IgD-negative memory B cell (primary cell): ENCODE results near the gene TPSD1. TPM values are rescaled to one million over a fixed set of nuclear protein-coding genes. Genes with fewer than 3 reads are reported as not detected.
"Not testable (repeated sequence)": the region's sequence is repeated elsewhere in the genome, so short reads cannot be mapped to it uniquely, and the experiment has no call there.

ENCODE experiments used
- H3K27ac Mint-ChIP-seq, 3 donors: one replicate each; pipeline ENCODE4 v1.8.0; 2020 to 2022; ENCODE audit warnings: mild to moderate bottlenecking in 3 of 3, mixed read lengths in 3 of 3, moderate library complexity in 1 of 3
- H3K27me3 Mint-ChIP-seq: one replicate; pipeline ENCODE4 v1.8.0; 2021; ENCODE audit warnings: mixed read lengths
- H3K36me3 Mint-ChIP-seq: one replicate; pipeline ENCODE4 v1.8.0; 2020; ENCODE audit warnings: mild to moderate bottlenecking, mixed read lengths
- H3K4me1 Mint-ChIP-seq, 3 donors: one replicate each; pipeline ENCODE4 v1.8.0; 2020 to 2022; ENCODE audit warnings: mixed read lengths in 3 of 3, mild to moderate bottlenecking in 1 of 3
- H3K4me3 Mint-ChIP-seq, 4 donors: one replicate each; pipeline ENCODE4 v1.8.0; 2020 to 2022; ENCODE audit warnings: mild to moderate bottlenecking in 4 of 4, mixed read lengths in 4 of 4, moderate library complexity in 3 of 4
- H3K9me3 Mint-ChIP-seq, 3 donors: one replicate each; pipeline ENCODE4 v1.8.0; 2020 to 2021; ENCODE audit warnings: mixed read lengths in 3 of 3, mild to moderate bottlenecking in 1 of 3
- polyA plus RNA-seq: library from polyadenylated mRNA; unstranded; fragments of 300-500 nt; fragmentation: Illumina TruSeq; gene quantifications from one replicate; pipeline ENCODE4 v1.2.3, GENCODE V29; 2021

TPSD1 gene
- not detected for polyA plus RNA-seq

- not testable (repeated sequence) for H3K36me3 Mint-ChIP-seq, H3K27ac Mint-ChIP-seq, H3K9me3 Mint-ChIP-seq, H3K4me1 Mint-ChIP-seq, H3K4me3 Mint-ChIP-seq
- peaks cover 13% of the 10 kb centered on the region for H3K27me3 Mint-ChIP-seq
Observed at GRCh38 chr16:1255276-1256122, at the start of gene TPSD1. Gene TPSD1 (plus strand): TSS chr16:1256069. CDS start chr16:1256281, 212 bp downstream.

GRCh38 chr16:1206326-1206725 is 49.5 kb upstream of the TPSD1 start:
- H3K4me1 Mint-ChIP-seq: peaks cover 0 to 3% (median 0%) of the 10 kb centered on the region in 3 donors
- H3K9me3 Mint-ChIP-seq: no peaks in the 10 kb centered on the region
- no peak overlapping the region for H3K27ac Mint-ChIP-seq
- no peak overlapping the region for H3K4me3 Mint-ChIP-seq
- no peaks in the 10 kb centered on the region for H3K36me3 Mint-ChIP-seq
- no peaks in the 10 kb centered on the region for H3K27me3 Mint-ChIP-seq

DNA sequence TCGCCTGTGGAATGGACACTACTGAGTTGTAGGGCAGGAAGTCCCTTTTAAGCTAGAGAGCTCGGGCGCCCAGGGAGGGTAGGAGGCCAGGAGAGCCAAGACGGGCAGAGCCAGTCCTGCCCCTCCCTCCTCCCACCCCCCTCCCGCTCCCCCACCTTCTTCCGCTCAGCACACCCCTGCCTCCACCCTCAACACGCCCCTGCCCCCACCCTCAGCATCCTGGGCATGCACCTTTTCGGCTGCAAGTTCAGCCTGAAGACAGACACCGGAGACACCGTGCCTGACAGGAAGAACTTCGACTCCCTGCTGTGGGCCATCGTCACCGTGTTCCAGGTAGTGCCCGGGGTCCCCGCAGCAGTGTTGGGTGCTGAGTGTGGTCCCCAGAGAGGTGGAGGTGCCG is 49.1 kb upstream of the TPSD1 start:
- no peak overlapping the region for H3K4me3 Mint-ChIP-seq
- no peaks in the 10 kb centered on the region for H3K27me3 Mint-ChIP-seq

DNA sequence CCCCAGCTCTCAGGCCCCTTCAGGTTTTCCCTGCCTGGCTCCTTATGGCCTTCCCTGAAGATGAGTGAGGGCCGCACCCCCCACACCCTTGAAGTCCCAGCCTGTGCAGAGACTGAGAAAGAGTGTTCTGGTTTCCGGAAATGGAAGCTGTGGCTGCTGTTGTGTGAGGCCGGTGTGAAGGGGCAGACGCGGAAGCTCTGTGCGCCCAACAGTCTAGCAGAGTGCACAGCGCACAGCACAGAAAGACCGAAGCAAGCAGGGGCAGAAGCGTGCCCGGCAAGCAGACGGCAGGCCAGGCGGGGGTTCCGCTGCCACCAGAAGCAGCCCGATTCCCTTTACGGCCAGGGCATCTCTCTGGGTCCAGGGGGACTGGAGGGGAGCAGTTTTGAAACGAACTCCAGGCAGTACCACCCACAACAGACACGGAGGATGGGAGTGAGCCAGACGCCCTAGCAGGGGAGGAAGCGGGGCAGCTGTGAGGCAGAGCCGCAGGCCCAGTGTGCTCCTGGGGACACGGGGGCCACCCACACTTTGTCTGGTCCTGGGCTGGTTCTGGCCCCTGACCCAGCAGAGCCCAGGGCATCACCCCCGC is 47.5 kb upstream of the TPSD1 start:
- Mint-ChIP-seq H3K9me3 (no peaks in the 10 kb centered on the region), H3K27ac (no peak overlapping the region), H3K27me3 (no peaks in the 10 kb centered on the region), H3K4me3 (no peak overlapping the region), H3K4me1 (peaks cover 0 to 3% (median 0%) of the 10 kb centered on the region in 3 donors), H3K36me3 (no peaks in the 10 kb centered on the region)

More for the DNA sequence above, 49.1 kb upstream of the TPSD1 start:
- H3K27ac Mint-ChIP-seq: no peak overlapping the region
- H3K36me3 Mint-ChIP-seq: no peaks in the 10 kb centered on the region
- peaks cover 0 to 3% (median 0%) of the 10 kb centered on the region in 3 donors for H3K4me1 Mint-ChIP-seq
- H3K9me3 Mint-ChIP-seq: no peaks in the 10 kb centered on the region

DNA sequence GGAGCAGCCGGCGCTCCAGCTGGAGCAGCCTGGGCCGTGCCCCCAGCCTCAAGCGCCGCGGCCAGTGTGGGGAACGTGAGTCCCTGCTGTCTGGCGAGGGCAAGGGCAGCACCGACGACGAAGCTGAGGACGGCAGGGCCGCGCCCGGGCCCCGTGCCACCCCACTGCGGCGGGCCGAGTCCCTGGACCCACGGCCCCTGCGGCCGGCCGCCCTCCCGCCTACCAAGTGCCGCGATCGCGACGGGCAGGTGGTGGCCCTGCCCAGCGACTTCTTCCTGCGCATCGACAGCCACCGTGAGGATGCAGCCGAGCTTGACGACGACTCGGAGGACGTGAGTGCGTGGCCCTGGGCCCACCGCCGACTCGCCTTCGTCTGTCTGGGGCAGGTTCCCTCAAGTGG is 46.8 kb upstream of the TPSD1 start:
- H3K9me3 Mint-ChIP-seq: no peaks in the 10 kb centered on the region
- H3K36me3 Mint-ChIP-seq: no peaks in the 10 kb centered on the region
- no peak overlapping the region for H3K4me3 Mint-ChIP-seq
- no peak overlapping the region for H3K27ac Mint-ChIP-seq
- H3K4me1 Mint-ChIP-seq: peaks cover 0 to 2% (median 0%) of the 10 kb centered on the region in 3 donors
- H3K27me3 Mint-ChIP-seq: no peaks in the 10 kb centered on the region

GRCh38 chr16:1210461-1210860 is 45.4 kb upstream of the TPSD1 start:
- H3K27me3 Mint-ChIP-seq: no peaks in the 10 kb centered on the region
- H3K4me3 Mint-ChIP-seq: no peak overlapping the region
- no peak overlapping the region for H3K27ac Mint-ChIP-seq
- no peaks in the 10 kb centered on the region for H3K9me3 Mint-ChIP-seq
- H3K36me3 Mint-ChIP-seq: no peaks in the 10 kb centered on the region
- H3K4me1 Mint-ChIP-seq: peaks cover 0 to 2% (median 0%) of the 10 kb centered on the region in 3 donors

- H3K27me3 Mint-ChIP-seq: no peaks in the 10 kb centered on the region
- H3K36me3 Mint-ChIP-seq: no peaks in the 10 kb centered on the region
- H3K27ac Mint-ChIP-seq: no peak overlapping the region
- no peak overlapping the region for H3K4me3 Mint-ChIP-seq
- no peaks in the 10 kb centered on the region for H3K9me3 Mint-ChIP-seq
- peaks cover 0 to 2% (median 0%) of the 10 kb centered on the region in 3 donors for H3K4me1 Mint-ChIP-seq
Observed at GRCh38 chr16:1211451-1212268, 44.2 kb upstream of the TPSD1 start.

- no peak overlapping the region for H3K27ac Mint-ChIP-seq
- no peaks in the 10 kb centered on the region for H3K36me3 Mint-ChIP-seq
- peaks cover 0 to 2% (median 0%) of the 10 kb centered on the region in 3 donors for H3K4me1 Mint-ChIP-seq
- no peak overlapping the region for H3K4me3 Mint-ChIP-seq
- no peaks in the 10 kb centered on the region for H3K9me3 Mint-ChIP-seq
- no peaks in the 10 kb centered on the region for H3K27me3 Mint-ChIP-seq
Observed at GRCh38 chr16:1212616-1213194, 43.2 kb upstream of the TPSD1 start.

- no peaks in the 10 kb centered on the region for H3K9me3 Mint-ChIP-seq
- no peak overlapping the region for H3K27ac Mint-ChIP-seq
- peaks cover 0 to under 1% (median 0%) of the 10 kb centered on the region in 3 donors for H3K4me1 Mint-ChIP-seq
- no peaks in the 10 kb centered on the region for H3K27me3 Mint-ChIP-seq
- no peaks in the 10 kb centered on the region for H3K36me3 Mint-ChIP-seq
- H3K4me3 Mint-ChIP-seq: no peak overlapping the region
Observed at GRCh38 chr16:1213231-1213630, 42.6 kb upstream of the TPSD1 start.

- H3K9me3 Mint-ChIP-seq: no peaks in the 10 kb centered on the region
- H3K4me1 Mint-ChIP-seq: no peaks in the 10 kb centered on the region
- no peaks in the 10 kb centered on the region for H3K27me3 Mint-ChIP-seq
- no peaks in the 10 kb centered on the region for H3K36me3 Mint-ChIP-seq
- H3K4me3 Mint-ChIP-seq: no peak overlapping the region
- no peak overlapping the region for H3K27ac Mint-ChIP-seq
Observed at GRCh38 chr16:1213796-1214372, 42.0 kb upstream of the TPSD1 start.

GRCh38 chr16:1214719-1215118 is 41.1 kb upstream of the TPSD1 start:
- no peak overlapping the region for H3K4me3 Mint-ChIP-seq
- no peaks in the 10 kb centered on the region for H3K36me3 Mint-ChIP-seq
- H3K9me3 Mint-ChIP-seq: no peaks in the 10 kb centered on the region
- H3K27me3 Mint-ChIP-seq: no peaks in the 10 kb centered on the region
- H3K27ac Mint-ChIP-seq: no peak overlapping the region
- H3K4me1 Mint-ChIP-seq: no peaks in the 10 kb centered on the region

DNA sequence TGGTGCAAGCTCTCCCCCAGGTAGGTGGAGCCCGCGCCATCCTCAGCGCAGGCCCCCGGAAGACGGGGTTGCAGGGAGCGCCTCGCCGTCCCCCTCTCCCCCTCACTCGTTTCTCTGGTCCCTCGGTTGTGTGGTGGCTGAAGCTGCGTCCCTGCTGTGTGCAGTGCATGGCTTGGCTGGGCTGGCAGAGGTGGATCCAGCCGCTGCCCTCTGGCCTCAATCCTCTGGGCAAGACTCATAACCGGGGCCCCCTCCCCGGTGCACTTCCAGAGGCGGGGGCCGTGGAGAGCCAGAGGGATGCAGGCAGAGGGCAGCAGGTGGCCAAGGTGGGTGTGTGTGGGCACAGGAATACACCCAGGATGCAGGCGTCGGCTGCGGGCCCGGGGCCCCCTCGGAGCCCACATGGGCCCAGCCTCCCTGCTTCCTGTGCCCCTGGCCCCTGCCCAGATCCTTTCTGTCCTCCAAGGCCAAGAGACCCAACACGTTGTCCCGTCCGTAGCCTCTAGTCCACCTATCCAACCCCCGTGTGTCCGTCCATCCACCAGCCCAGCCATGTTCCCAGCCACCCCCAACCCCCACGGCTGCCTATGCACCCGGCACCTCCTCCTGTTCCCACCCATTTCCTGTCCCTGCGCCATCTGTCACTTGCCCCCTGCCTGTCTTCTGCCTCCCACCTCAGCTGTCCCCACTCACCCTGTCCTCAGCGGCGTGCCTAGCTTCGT is 40.1 kb upstream of the TPSD1 start:
- H3K4me3 Mint-ChIP-seq: no peak overlapping the region
- H3K36me3 Mint-ChIP-seq: no peaks in the 10 kb centered on the region
- no peaks in the 10 kb centered on the region for H3K9me3 Mint-ChIP-seq
- H3K4me1 Mint-ChIP-seq: no peaks in the 10 kb centered on the region
- no peak overlapping the region for H3K27ac Mint-ChIP-seq
- H3K27me3 Mint-ChIP-seq: no peaks in the 10 kb centered on the region

DNA sequence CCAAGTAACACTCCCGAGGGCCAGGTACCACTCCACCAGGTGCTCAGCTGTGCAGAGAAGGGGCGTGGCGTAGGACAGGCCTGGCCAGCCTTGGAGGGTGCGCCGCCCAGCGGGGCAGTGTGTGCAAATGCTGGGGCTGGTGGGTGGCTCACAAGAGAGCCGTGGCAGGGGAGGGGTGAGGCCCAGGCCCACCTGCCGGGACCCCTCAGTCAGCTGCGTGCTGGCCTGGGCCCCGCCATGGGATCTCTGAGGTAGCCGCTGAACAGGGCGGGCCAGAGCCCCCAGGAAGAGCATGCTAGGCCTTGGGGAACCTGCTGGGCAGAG is 39.6 kb upstream of the TPSD1 start:
- Mint-ChIP-seq H3K36me3 (no peaks in the 10 kb centered on the region), H3K27me3 (no peaks in the 10 kb centered on the region), H3K4me3 (no peak overlapping the region), H3K27ac (no peak overlapping the region), H3K4me1 (no peaks in the 10 kb centered on the region), H3K9me3 (no peaks in the 10 kb centered on the region)

- peaks cover 3% of the 10 kb centered on the region for H3K27me3 Mint-ChIP-seq
- no peak overlapping the region for H3K27ac Mint-ChIP-seq
- H3K4me1 Mint-ChIP-seq: no peaks in the 10 kb centered on the region
- H3K9me3 Mint-ChIP-seq: no peaks in the 10 kb centered on the region
- no peak overlapping the region for H3K4me3 Mint-ChIP-seq
- H3K36me3 Mint-ChIP-seq: no peaks in the 10 kb centered on the region
Observed at GRCh38 chr16:1216681-1217400, 39.0 kb upstream of the TPSD1 start.
